K562 (cell line): ENCODE measurements around the gene BET1L. TPM values are rescaled to one million over a fixed set of nuclear protein-coding genes. Genes with fewer than 3 reads are reported as not detected.
A peak's percentile ranks its signal among the peaks of the same experiment; 100 is the strongest.

Experiments
- AFF1 ChIP-seq, 2 experiments: fragments of 450-650 bp; IDR thresholded peaks; 2 replicates each; pipeline ENCODE4 v1.6.1; 2018; ENCODE audit warnings: mild to moderate bottlenecking in 2 of 2, low read depth in 1 of 2; ENCODE audit not compliant: partially characterized antibody in 2 of 2
- CEBPG ChIP-seq, 3 experiments: fragments of 200-800 bp in 1 of 3; sonication (Bioruptor generic) in 1 of 3; sonication (generic) in 1 of 3; formaldehyde crosslinking in 1 of 3; IDR thresholded peaks in 2 of 3; conservative IDR thresholded peaks in 1 of 3; 2 replicates each; pipeline versions ENCODE4 v1.6.1 to v1.8.0; 2016 to 2022; ENCODE audit warnings: missing compliant biosample characterization in 2 of 3, missing genetic modification characterization in 2 of 3, mild to moderate bottlenecking in 1 of 3, missing genetic modification reagents in 1 of 3
- KLF13 ChIP-seq: fragments of 450-650 bp; IDR thresholded peaks from 2 replicates; pipeline ENCODE4 v1.6.1; 2016; ENCODE audit warnings: missing genetic modification characterization, low read depth, mild to moderate bottlenecking, missing compliant biosample characterization, moderate library complexity, borderline replicate concordance
- L3MBTL2 ChIP-seq: fragments of 450-650 bp; IDR thresholded peaks from 2 replicates; pipeline ENCODE4 v1.6.1; 2016; ENCODE audit warnings: mild to moderate bottlenecking, moderate library complexity
- NFE2 ChIP-seq: IDR thresholded peaks from 2 replicates; pipeline ENCODE4 v1.6.1; 2014; ENCODE audit warnings: antibody characterized with exemption, low read depth
- PML ChIP-seq: IDR thresholded peaks from 2 replicates; pipeline ENCODE4 v1.6.1; 2012; ENCODE audit warnings: low read length, inconsistent platforms
- REST ChIP-seq, 2 experiments: fragments of 450-650 bp; formaldehyde crosslinking in 1 of 2; IDR thresholded peaks; 2 replicates each; pipeline versions ENCODE4 v1.4.0 to v1.6.1; 2014 to 2020; ENCODE audit warnings: mild to moderate bottlenecking in 2 of 2, borderline replicate concordance in 1 of 2, low read depth in 1 of 2
- ZBTB5 ChIP-seq: fragments of 450-650 bp; IDR thresholded peaks from 2 replicates; pipeline ENCODE4 v1.6.1; 2017; ENCODE audit warnings: antibody characterized with exemption
- polyA plus RNA-seq, 8 experiments: library from polyadenylated mRNA; depleted of rRNA in 4 of 8; stranded (reverse) in 5 of 8; unstranded in 3 of 8; fragments of >200 nt; fragmentation: Nextera tagmentation in 2 of 8; fragmentation: Illumina TruSeq in 1 of 8; extraction: Ambion mirVana in 2 of 8; extraction: Trizol in 1 of 8; gene quantifications; 2 replicates each; pipeline versions ENCODE4 v1.2.1 to v1.2.3, GENCODE V29; 2011 to 2014; ENCODE audit warnings: inconsistent platforms in 1 of 8, missing spikeins in 1 of 8
- total RNA-seq, 7 experiments: library from RNA; depleted of rRNA in 6 of 7; stranded (reverse); fragments of >200 nt in 6 of 7; fragmentation: Illumina TruSeq in 2 of 7; extraction: Trizol in 2 of 7; gene quantifications; 2 replicates each; pipeline versions ENCODE4 v1.2.1 to v1.2.3, GENCODE V29; 2011 to 2021; ENCODE audit warnings: low replicate concordance in 1 of 7

BET1L gene
- total and polyA plus RNA-seq, 9 of the 15 experiments (the other 6 are each of a cell fraction or from before 2014, with no cell fraction given) = 9.9 to 69.1 (median 19.9) TPM

GRCh38 chr11:236774-237767, 29.9 kb upstream of the BET1L start, which contains the start of gene PSMD13 (continued):
- TF ChIP-seq ZBTB5 (no peak), NFE2 (peak; percentile 54), CEBPG (CRISPR knock-in tag; IDR thresholded peaks at IDR 0.05) (no peak), CEBPG (tag; conservative IDR thresholded peaks at IDR 0.05 in 1 of 2, IDR thresholded peaks at IDR 0.05 in 1 of 2) (no peak), REST (IDR thresholded peaks at IDR 0.05; ENCODE audit: borderline replicate concordance) (no peak), REST (CRISPR knock-in tag; IDR thresholded peaks at IDR 0.05; ENCODE audit: low read depth) (peak; percentile 58; the same call in 1 of the 2 replicates), AFF1 (IDR thresholded peaks at IDR 0.05; ENCODE audit: low read depth in 1 of 2, partially characterized antibody in 2 of 2) (peak; percentile 73 to 78), PML (peak; percentile 61; the same call in 1 of the 2 replicates), L3MBTL2 (peak; percentile 55; the same call in 1 of the 2 replicates), KLF13 (tag) (0 out of 2 replicates have a peak, but pooled peaks have one; percentile 27)
